KOPT-K1 (cell line): Measurements from ENCODE around the gene CATSPER1.

Experiments
- H3K27ac ChIP-seq: fragments of 200-600 bp; sonication (generic); 2 replicates; pipeline ENCODE4 v1.5.1; 2016; ENCODE audit warnings: antibody characterized with exemption, mild to moderate bottlenecking, low read depth, low read length; ENCODE audit not compliant: poor library complexity, severe bottlenecking
- H3K36me3 ChIP-seq: fragments of 200-600 bp; sonication (generic); 2 replicates; pipeline ENCODE4 v1.5.1; 2017; ENCODE audit warnings: antibody characterized with exemption, mild to moderate bottlenecking, low read length, moderate library complexity; ENCODE audit not compliant: insufficient read depth
- H3K9me3 ChIP-seq: fragments of 200-600 bp; sonication (generic); 2 replicates; pipeline ENCODE4 v1.5.1; 2017; ENCODE audit warnings: antibody characterized with exemption, low read length, mild to moderate bottlenecking; ENCODE audit not compliant: insufficient read depth, poor library complexity, severe bottlenecking

CATSPER1 gene

DNA sequence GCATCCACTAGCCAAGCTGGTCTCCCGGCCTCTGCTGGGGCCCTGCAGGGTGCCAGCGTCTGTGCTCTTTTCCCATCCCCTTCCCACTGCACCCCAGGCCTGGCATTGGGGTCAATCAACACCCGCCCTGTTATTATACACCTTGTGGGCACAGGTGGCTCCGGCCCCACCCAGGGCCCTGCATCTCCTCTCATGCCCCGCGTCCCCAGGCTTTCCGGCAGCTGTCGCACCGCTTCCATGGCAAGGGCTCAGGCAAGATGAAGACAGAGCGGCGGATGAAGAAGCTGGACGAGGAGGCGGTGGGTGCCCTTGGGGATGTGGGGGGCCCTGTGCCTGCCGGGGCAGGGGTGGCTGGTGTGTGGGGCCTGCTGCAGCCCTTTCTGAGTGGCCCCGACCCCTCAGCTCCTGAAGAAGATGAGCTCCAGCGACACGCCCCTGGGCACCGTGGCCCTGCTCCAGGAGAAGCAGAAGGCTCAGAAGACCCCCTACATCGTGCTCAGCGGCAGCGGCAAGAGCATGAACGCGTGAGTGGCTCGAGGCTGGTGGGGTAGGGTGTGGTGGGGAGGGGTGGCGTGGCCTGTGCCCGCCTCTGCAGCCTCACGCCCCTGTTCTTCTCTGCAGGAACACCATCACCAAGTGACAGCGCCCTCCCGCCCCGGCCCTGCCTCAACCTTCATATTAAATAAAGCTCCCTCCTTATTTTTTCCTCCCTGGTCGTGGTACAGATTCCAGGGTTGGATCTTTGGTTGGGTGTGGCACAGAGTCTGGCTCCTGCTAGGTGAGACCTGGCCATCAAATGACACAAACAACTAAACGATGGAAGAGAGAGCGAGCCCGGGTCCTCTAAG, 47.7 kb downstream of the CATSPER1 start:
- peaks cover 51% of the 10 kb centered on the region for H3K36me3 ChIP-seq
- H3K9me3 ChIP-seq = no peaks in the 10 kb centered on the region
- no peak overlapping the region for H3K27ac ChIP-seq

DNA sequence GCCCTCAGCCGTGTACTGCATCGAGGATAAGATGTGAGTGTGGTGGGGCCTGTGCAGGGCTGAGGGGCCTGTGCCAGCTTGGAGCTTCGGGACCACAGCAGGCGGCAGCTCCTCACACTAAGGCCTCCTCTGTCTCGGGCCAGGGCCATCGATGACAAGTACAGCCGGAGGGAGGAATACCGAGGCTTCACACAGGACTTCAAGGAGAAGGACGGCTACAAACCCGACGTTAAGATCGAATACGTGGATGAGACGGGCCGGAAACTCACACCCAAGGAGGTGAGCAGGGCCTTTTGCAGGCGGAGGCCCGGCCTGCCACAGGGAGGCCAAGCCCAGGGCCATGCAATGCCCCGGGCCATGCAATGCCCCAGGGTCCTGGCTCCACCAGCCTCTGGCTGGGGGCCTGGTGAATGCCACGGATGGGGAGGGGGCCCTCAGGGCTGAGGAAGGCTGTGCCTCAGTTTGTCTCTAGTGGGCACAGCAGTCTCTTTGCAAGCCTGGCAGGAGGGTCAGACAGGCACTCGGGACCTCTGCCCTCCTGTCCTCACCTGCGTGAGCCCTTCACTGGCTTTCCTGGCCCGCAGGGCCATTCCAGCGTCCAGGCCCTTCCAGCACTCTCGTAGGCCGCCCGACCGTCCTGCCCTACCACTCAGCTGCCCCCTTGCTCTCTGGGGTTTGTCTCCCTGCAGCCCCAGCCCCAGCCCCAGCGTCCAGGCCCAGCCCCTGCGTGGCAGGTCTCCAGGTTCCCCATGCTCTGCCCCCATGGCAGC, 48.5 kb downstream of the CATSPER1 start:
- Histone ChIP-seq H3K9me3 (no peaks in the 10 kb centered on the region), H3K27ac (no peak overlapping the region), H3K36me3 (peaks cover 59% of the 10 kb centered on the region)

DNA sequence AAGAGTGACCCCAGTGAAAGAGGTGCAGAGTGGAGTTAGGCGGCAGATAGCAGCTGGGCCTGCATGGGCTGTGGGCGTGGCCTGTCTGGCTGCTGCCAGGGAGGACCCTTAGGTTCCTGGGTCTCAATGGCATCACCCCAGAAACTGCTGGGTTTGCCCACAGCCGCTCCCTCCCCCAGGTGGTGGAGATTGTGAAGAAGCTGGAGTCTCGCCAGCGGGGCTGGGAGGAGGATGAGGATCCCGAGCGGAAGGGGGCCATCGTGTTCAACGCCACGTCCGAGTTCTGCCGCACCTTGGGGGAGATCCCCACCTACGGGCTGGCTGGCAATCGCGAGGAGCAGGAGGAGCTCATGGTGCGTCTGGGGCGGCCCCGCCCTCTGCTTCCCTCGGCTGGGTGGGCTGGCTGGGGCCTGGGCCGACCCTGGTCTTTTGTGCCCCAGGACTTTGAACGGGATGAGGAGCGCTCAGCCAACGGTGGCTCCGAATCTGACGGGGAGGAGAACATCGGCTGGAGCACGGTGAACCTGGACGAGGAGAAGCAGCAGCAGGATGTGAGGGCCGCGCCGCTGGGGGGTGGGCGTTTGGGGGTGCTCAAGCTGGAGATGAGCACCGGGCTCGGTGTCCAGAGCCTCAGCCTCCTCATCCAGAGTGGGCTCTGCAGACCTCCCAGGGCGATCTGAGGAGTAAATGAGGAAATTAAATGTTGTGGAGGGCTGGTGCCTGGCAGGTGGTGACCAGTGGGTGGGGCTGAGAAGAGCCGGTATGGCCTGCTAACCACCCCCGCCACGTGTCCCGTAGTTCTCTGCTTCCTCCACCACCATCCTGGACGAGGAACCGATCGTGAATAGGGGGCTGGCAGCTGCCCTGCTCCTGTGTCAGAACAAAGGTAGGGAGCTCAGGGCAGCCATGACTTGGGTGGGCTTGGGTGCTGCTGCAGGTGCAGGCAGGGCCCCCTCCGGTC, 49.8 kb downstream of the CATSPER1 start:
- Histone ChIP-seq H3K27ac (no peak overlapping the region), H3K9me3 (no peaks in the 10 kb centered on the region), H3K36me3 (peaks cover 72% of the 10 kb centered on the region)

DNA sequence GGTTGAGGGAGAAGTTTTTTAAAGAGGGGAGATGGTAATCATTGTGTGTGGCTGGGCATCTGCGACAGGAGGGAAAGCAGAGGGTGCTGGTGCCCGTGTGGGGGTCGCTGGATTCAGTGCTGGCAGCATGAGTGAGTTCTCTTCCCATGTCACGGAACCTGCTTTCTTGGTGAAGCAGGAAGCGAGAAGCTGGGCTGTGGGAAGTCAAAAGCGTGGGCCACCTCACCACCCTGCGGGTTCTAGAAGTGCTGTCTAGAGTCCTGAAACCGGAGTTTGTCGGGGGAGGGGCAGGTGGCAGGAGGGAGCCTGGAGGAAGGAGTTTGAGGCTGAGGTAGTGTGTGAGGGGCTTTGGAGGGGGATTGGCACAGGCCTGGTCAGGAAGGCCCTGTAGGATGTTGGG, 50.5 kb downstream of the CATSPER1 start:
- no peaks in the 10 kb centered on the region for H3K9me3 ChIP-seq

DNA sequence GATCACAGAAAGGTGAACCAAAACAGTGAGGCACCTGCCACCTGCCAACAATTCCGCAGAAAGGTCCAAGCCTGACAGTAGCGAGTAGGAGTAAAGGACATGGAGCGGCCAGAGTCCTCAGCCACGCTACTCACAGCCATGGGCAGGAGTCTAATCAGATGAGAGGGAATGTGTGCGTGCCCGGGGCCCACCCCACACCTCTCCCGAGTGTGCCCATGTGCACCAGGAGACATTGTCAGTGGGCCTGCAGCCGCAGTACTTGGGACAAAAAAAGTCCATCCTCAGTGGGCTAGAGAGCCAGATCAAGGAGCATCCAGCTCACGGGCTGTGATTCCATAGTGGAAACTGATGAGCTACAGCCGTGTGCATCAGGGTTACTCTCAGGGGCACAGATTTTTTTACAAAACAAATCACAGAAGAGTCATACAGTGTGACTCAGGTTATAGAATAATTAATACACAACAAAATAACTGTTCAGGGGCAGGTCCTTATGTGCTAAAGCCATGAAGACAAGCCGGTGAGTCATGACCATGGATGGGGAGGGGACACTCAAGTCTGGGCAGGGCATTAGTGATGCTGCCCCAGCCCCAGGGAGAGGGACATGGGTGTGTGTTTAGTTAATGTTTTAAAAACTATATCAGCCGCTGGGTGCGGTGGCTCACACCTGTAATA, 52.7 kb downstream of the CATSPER1 start:
- peaks cover 77% of the 10 kb centered on the region for H3K36me3 ChIP-seq
- H3K9me3 ChIP-seq = no peaks in the 10 kb centered on the region
- H3K27ac ChIP-seq = no peak overlapping the region

More for the DNA sequence above, 50.5 kb downstream of the CATSPER1 start:
- Histone ChIP-seq H3K36me3 (peaks cover 73% of the 10 kb centered on the region), H3K27ac (no peak overlapping the region)

DNA sequence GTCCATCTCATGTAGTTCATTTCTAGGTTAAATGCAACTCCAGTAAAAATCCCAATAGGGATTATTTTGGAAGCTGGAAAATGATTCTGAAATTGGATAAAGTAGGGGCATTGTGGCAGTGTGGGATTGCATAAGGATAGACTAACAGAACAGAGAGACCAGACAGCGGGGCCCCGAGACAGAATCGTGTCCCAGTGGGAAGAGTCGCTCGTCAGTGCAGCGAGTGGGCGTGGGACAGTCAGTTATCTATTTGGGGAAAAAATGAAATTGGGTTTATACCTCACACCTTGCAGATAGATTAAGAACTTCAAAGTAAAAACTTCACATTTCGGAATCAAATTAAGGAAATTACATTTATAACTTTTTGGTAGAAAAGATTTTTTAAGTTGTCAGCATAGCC, 54.2 kb downstream of the CATSPER1 start:
- Histone ChIP-seq H3K27ac (no peak overlapping the region), H3K9me3 (no peaks in the 10 kb centered on the region), H3K36me3 (peaks cover 77% of the 10 kb centered on the region)

DNA sequence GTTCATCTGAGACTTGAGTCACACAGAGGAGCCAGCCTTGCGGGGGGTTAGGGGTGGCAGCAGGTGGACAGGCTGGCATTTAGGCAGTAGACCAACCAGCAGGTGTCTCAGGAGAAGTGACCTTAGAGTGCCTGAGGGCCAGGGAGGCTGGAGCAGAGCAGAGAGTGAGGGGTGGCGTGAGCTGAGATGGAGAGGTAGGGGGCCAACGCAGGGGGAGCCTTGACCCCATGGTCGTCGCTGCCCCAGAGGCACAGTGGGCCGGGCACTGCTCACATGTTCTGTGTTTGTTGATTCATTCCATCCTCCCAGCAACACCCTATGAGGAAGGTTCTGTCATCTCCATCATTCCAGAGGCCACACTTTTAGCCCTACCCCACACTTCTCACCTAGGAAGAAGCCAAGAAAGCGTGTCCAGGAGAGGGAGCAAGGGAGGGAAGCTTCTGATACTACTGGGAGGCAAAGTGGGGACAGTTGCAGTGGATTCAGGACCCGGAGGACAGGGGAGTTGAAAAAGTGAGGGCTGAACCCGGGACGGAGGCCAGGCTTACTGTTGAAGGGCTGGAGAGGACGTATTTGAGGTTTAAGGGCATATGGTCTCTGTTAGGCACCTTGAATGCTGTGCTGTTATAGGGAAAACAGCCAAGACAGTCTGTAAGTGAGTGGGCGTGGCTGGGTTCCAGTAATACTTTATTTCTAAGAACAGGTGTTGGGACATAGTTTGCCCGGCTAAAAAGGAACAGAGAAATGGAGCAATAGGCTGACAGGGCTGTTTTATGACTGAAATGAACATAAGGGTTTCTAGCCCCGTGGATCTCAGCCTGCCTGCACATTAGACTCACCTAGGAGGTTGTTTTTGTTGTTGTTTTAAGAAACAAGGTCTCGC, 57.4 kb downstream of the CATSPER1 start:
- Histone ChIP-seq H3K36me3 (peaks cover 94% of the 10 kb centered on the region), H3K27ac (no peak overlapping the region), H3K9me3 (no peaks in the 10 kb centered on the region)

DNA sequence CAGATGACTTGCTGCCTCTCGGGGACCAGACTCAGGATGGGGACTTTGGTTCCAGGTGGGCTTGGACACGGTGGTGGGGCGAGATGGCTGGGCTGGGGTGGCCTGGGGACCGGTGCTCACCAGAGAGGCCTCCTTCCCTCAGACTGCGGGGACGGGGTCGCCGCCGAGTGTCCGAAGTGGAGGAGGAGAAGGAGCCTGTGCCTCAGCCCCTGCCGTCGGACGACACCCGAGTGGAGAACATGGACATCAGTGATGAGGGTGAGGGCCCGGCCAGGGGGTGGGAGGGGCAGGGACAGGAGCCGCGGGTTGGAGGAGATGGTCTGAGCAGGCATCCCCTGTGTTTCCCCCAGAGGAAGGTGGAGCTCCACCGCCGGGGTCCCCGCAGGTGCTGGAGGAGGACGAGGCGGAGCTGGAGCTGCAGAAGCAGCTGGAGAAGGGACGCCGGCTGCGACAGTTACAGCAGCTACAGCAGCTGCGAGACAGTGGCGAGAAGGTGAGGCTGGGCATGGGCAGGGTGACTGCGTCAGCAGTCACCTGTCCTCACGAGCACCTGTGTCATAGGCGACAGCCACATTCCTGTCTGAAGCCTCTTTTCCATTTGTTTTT, 58.8 kb downstream of the CATSPER1 start:
- peaks cover 87% of the 10 kb centered on the region for H3K36me3 ChIP-seq
- H3K9me3 ChIP-seq = no peaks in the 10 kb centered on the region
- no peak overlapping the region for H3K27ac ChIP-seq
